Muscle layer of duodenum (tissue), 2 donors: Measurements from ENCODE around the gene FAM168B.
"Not testable (repeated sequence)": the region's sequence is repeated elsewhere in the genome, so short reads cannot be mapped to it uniquely, and the experiment has no call there.

Experiments
- H3K27ac ChIP-seq: one replicate; pipeline ENCODE4 v1.7.0; 2013; ENCODE audit warnings: mild to moderate bottlenecking, low read length
- H3K27me3 ChIP-seq: one replicate; pipeline ENCODE4 v1.7.0; 2013; ENCODE audit warnings: low read depth, mild to moderate bottlenecking, control low read depth, low read length
- H3K36me3 ChIP-seq, 2 donors: one replicate each; pipeline ENCODE4 v1.7.0; 2013; ENCODE audit warnings: low read length in 2 of 2, control low read depth in 1 of 2, mild to moderate bottlenecking in 1 of 2; ENCODE audit not compliant: insufficient read depth in 2 of 2, control insufficient read depth in 1 of 2
- H3K4me1 ChIP-seq, 2 donors: one replicate each; pipeline ENCODE4 v1.7.0; 2013; ENCODE audit warnings: low read length in 2 of 2, mild to moderate bottlenecking in 2 of 2, control low read depth in 1 of 2, moderate library complexity in 1 of 2; ENCODE audit not compliant: insufficient read depth in 2 of 2, control insufficient read depth in 1 of 2
- H3K4me3 ChIP-seq, 2 donors: one replicate each; pipeline ENCODE4 v1.7.0; 2013; ENCODE audit warnings: low read length in 2 of 2, low read depth in 1 of 2, mild to moderate bottlenecking in 1 of 2
- H3K9me3 ChIP-seq, 2 donors: one replicate each; pipeline ENCODE4 v1.7.0; 2013; ENCODE audit warnings: low read length in 2 of 2, control low read depth in 1 of 2, mild to moderate bottlenecking in 1 of 2; ENCODE audit not compliant: control insufficient read depth in 1 of 2
- donor health status: healthy.

The FAM168B gene

DNA sequence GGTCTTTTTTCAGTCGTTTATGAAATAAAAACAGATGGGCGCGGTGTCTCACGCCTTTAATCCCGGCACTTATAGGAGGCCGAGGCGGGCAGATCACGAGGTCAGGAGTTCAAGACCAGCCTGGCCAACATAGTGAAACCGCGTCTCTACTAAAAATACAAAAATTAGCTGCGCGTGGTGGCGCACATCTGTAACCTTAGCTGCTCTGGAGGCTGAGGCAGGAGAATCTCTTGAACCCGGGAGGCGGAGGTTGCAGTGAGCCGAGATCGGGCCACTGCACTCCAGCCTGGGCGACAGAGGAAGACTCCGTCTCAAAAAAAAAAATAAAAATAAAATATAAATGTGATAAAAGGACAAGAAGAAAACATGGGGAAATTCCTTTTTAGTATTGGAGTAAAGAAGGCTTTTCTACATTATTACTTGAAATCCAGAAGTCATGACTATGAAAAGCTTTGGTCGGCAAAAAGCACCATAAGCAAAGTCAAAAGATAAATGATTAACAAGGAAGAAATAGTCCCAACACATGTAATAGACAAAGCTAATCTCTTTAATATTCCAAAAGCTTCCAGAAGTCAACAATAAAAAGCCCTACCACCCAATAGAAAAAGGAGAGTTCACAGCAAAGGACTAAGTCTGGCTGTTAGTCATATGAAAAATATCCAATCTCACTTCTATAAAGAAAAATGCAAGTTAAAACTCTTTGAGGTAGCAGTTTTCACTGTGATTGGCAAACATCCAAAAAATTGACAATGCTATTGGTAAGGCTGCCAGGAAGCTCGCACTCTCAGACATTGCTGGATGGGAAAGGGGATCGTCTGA lies 1.4 kb upstream of the FAM168B start:
- Histone ChIP-seq H3K27me3 (no peaks in the 10 kb centered on the region), H3K27ac (no peak overlapping the region), H3K9me3 (no peaks in the 10 kb centered on the region), H3K36me3 (no peaks in the 10 kb centered on the region), H3K4me1 (peaks cover 4 to 24% of the 10 kb centered on the region in 2 donors), H3K4me3 (peak overlapping the region; percentile 67 to 79)

DNA sequence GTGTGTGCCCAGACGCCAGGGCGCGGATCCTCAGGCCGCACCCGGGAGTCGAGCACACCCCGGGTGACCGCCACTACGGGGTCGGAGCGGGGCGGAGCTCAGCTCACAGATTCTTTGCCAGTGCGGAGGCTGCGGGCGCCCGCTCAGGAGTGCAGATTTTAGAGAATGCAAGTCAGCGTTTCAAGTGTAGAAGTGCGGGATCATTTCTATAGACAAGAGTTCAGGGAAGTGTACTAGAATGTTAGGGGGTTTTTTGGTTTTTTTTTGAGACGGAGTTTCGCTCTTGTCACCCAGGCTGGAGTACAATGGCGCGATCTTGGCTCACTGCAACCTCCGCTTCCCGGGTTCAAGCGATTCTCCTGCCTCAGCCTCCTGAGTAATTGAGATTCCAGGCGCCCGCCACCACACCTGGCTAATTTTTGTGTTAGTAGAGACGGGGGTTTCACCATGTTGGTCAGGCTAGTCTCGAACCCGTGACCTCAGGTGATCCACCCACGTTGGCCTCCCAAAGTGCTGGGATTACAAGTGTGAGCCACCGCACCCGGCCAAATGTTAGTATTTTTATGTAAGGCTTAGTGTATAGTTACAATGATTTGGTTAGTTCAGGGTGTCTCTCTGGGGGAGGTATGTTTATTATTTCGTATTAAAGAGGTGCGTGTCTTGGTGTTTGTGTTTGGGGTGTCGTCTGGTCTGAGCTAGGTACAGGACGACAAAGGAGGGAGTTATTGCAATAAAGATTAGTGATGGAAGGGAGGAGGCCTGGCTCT lies 619 bp upstream of the FAM168B start:
- no peaks in the 10 kb centered on the region for H3K36me3 ChIP-seq
- peaks cover 4 to 24% of the 10 kb centered on the region in 2 donors for H3K4me1 ChIP-seq
- H3K9me3 ChIP-seq, result no peaks in the 10 kb centered on the region
- H3K27me3 ChIP-seq, result no peaks in the 10 kb centered on the region
- H3K4me3 ChIP-seq, result peak overlapping the region; percentile 67 to 79
- H3K27ac ChIP-seq, result peak overlapping the region; percentile 92

- Histone ChIP-seq H3K27me3 (no peaks in the 10 kb centered on the region), H3K4me3 (peak overlapping the region; percentile 79 to 86), H3K36me3 (peaks cover 2 to 8% of the 10 kb centered on the region in 2 donors), H3K9me3 (no peaks in the 10 kb centered on the region), H3K27ac (peak overlapping the region; percentile 92), H3K4me1 (peaks cover 4 to 24% of the 10 kb centered on the region in 2 donors)
Measured at GRCh38 chr2:131092458-131093005, 728 bp downstream of the FAM168B start.

DNA sequence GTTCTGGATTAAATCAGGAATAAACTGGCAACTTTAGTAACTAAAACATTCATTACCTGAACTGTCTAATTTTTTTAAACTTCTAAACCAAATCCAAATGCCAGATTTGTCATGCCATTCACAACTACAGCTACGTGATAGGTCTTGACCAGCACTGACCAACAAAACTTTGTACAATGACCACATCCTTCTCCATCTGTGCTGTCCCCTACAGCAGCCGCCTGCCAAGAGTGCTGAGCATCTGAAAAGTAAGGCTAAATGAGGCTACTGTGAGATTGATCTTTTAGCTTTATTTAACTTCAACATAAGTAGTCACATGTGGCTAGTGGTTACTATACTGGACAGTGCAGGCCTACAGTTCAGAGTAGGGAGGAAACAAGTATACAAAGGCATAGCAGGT lies 7.6 kb downstream of the FAM168B start:
- H3K27ac ChIP-seq, result no peak overlapping the region
- H3K36me3 ChIP-seq, result peaks cover 24 to 29% of the 10 kb centered on the region in 2 donors
- no peaks in the 10 kb centered on the region for H3K9me3 ChIP-seq
- H3K4me1 ChIP-seq, result peaks cover 0 to 20% of the 10 kb centered on the region in 2 donors
- H3K27me3 ChIP-seq, result no peaks in the 10 kb centered on the region
- no peak overlapping the region for H3K4me3 ChIP-seq

DNA sequence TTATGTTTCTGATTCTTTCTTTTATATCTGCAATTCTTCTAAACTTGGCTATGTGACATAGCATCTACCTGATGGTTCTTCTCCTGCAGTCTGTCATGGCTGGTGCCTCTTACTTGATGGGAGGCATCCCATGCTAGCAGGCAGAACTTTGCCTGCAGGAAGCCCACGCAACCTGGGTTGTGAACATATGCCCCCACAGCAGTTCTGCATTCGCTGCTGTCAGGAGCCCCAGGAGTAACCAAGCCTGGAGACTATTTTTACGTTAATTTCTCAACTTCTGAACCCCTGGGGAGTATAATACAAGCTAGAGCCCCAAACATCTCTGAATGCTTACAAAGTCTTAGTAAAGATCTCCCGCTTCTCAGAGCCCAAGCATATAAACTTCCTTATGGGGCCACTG lies 12.1 kb downstream of the FAM168B start:
- Histone ChIP-seq H3K27ac (no peak overlapping the region), H3K4me1 (peaks cover 0 to 19% of the 10 kb centered on the region in 2 donors), H3K4me3 (no peak overlapping the region), H3K27me3 (no peaks in the 10 kb centered on the region), H3K9me3 (no peaks in the 10 kb centered on the region), H3K36me3 (peaks cover 35 to 54% of the 10 kb centered on the region in 2 donors)

DNA sequence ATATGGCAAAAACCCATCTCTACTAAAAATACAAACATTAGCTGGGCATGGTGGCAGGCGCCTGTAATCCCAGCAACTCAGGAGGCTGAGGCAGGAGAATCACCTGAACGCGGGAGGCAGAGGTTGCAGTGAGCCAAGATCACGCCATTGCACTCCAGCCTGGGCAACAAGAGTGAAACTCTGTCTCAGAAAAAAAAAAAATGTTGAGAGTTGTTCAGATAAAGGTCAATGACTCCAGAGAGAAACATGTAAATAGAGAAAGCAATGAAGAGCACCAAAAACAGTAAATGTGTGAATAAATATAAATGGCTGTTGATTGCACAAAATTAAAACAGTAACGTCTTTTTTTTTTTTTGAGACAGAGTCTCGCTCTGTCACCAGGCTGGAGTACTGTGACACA lies 13.3 kb downstream of the FAM168B start:
- not testable (repeated sequence) for H3K9me3 ChIP-seq, H3K4me3 ChIP-seq, H3K4me1 ChIP-seq, H3K27ac ChIP-seq, H3K27me3 ChIP-seq
- H3K36me3 ChIP-seq, result peaks cover 37 to 64% of the 10 kb centered on the region in 2 donors

GRCh38 chr2:131077966-131078365 lies 15.3 kb downstream of the FAM168B start:
- Histone ChIP-seq H3K36me3 (peaks cover 42 to 70% of the 10 kb centered on the region in 2 donors), H3K27me3 (no peaks in the 10 kb centered on the region), H3K4me1 (peaks cover 0 to 5% of the 10 kb centered on the region in 2 donors), H3K4me3 (no peak overlapping the region), H3K9me3 (no peaks in the 10 kb centered on the region), H3K27ac (no peak overlapping the region)

- Histone ChIP-seq H3K36me3 (peaks cover 42 to 68% of the 10 kb centered on the region in 2 donors), H3K27ac (no peak overlapping the region), H3K4me3 (no peak overlapping the region), H3K4me1 (peaks cover 0 to 5% of the 10 kb centered on the region in 2 donors), H3K27me3 (no peaks in the 10 kb centered on the region), H3K9me3 (no peaks in the 10 kb centered on the region)
Measured at GRCh38 chr2:131077182-131077846, 15.9 kb downstream of the FAM168B start.

GRCh38 chr2:131076707-131077106 lies 16.6 kb downstream of the FAM168B start:
- H3K4me1 ChIP-seq, result peaks cover 0 to 5% of the 10 kb centered on the region in 2 donors
- no peaks in the 10 kb centered on the region for H3K9me3 ChIP-seq
- no peak overlapping the region for H3K4me3 ChIP-seq
- H3K36me3 ChIP-seq, result peaks cover 39 to 65% of the 10 kb centered on the region in 2 donors
- H3K27me3 ChIP-seq, result no peaks in the 10 kb centered on the region
- no peak overlapping the region for H3K27ac ChIP-seq

DNA sequence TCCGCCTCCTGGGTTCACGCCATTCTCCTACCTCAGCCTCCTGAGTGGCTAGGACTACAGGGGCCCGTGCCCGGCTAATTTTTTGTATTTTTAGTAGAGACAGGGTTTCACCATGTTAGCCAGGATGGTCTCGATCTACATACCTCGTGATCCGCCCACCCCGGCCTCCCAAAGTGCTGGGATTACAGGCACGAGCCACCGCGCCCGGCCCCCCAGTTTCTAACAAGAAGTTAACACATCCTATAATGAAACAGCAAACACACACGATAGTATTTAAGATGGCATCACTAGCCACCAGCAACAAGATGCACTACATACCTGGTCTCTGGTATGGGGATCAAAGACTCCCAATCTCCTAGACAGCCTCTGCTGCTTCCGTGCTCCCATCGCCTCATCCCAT lies 17.7 kb downstream of the FAM168B start:
- H3K4me1 ChIP-seq, H3K27me3 ChIP-seq, H3K27ac ChIP-seq, H3K4me3 ChIP-seq, H3K9me3 ChIP-seq: not testable (repeated sequence)
- peaks cover 37 to 61% of the 10 kb centered on the region in 2 donors for H3K36me3 ChIP-seq

DNA sequence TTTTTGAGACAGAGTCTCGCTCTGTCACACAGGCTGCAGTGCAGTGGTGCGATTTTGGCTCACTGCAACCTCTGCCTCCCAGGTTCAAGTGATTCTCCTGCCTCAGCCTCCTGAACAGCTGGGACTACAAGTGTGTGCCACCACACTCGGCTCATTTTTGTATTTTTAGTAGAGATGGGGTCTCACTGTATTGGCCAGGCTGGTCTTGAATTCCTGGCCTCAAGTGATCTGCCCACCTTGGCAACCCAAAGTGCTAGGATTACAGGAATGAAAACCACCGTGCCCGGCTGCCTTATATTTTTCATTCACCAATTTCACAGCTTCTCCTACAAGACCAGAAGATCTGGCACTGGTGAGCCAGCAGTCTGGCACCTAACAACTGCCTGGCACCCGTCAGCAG lies 25.1 kb downstream of the FAM168B start:
- not testable (repeated sequence) for H3K4me3 ChIP-seq, H3K27ac ChIP-seq, H3K27me3 ChIP-seq, H3K9me3 ChIP-seq
- Histone ChIP-seq H3K36me3 (peaks cover 19% of the 10 kb centered on the region in 2 donors), H3K4me1 (peaks cover 0 to 14% of the 10 kb centered on the region in 2 donors)
